ENCODE results near the gene ZDHHC16. TPM values are rescaled to one million over a fixed set of nuclear protein-coding genes. Genes with fewer than 3 reads are reported as not detected.

The ZDHHC16 gene
- total RNA-seq, 1 donor: 69.1 TPM

DNA sequence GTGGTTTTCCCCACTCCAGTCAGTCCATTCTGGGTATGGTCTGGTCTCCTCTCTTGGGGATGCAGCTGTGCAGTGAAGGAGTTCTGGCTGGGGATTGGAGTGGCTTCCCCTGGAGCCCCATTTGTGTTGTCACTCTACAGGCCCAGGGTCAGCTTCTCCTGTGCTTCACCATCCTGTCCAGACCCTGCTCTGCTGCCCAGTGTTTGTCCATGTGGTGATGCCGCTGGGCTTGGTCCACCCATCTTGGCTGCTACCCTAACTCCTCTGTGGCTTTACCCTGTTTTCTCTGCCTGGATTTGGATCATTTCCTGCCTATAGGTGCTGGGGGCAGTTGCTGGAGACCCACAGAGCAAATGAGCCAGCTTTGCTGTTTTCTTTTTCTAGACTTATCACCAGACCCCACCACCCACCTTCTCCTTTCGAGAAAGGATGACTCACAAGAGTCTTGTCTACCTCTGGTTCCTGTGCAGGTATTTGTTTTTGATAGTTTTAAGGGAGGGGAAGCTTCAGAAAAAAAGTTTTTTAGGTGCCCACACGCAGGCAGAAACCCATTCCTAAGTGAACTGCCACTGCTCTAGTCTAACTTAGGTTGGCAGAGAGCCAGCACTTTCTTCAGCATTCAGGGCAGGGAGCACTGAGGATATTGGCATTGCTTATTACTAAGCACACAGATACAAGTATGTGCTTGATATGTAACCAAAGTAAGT is 8.5 kb downstream of the ZDHHC16 start:
- DNase-seq (ENCODE audit: low read depth): no peak
- TF ChIP-seq, protein P1, sequence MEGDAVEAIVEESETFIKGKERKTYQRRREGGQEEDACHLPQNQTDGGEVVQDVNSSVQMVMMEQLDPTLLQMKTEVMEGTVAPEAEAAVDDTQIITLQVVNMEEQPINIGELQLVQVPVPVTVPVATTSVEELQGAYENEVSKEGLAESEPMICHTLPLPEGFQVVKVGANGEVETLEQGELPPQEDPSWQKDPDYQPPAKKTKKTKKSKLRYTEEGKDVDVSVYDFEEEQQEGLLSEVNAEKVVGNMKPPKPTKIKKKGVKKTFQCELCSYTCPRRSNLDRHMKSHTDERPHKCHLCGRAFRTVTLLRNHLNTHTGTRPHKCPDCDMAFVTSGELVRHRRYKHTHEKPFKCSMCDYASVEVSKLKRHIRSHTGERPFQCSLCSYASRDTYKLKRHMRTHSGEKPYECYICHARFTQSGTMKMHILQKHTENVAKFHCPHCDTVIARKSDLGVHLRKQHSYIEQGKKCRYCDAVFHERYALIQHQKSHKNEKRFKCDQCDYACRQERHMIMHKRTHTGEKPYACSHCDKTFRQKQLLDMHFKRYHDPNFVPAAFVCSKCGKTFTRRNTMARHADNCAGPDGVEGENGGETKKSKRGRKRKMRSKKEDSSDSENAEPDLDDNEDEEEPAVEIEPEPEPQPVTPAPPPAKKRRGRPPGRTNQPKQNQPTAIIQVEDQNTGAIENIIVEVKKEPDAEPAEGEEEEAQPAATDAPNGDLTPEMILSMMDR (IDR thresholded peaks at IDR 0.05; ENCODE audit: insufficient read depth, low read depth, low read length): no peak
- H3K4me3 ChIP-seq (ENCODE audit: low read depth, low read length): no peak overlapping the region

- no peak for DNase-seq (ENCODE audit: low read depth)
- TF ChIP-seq, protein P1 (IDR thresholded peaks at IDR 0.05; ENCODE audit: insufficient read depth, low read depth, low read length): no peak
- no peak overlapping the region for H3K4me3 ChIP-seq (ENCODE audit: low read depth, low read length)
Measured at GRCh38 chr10:97456034-97456685, 10.2 kb downstream of the ZDHHC16 start.

DNA sequence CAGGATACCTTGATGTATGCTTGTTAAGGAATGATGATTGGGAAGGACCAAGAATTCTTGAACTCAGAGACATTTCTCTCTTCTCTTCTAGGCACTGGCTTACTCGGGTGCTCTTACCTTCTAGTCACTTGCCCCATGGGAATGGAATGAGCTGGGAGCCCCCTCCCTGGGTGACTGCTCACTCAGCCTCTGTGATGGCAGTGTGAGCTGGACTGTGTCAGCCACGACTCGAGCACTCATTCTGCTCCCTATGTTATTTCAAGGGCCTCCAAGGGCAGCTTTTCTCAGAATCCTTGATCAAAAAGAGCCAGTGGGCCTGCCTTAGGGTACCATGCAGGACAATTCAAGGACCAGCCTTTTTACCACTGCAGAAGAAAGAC is 10.7 kb downstream of the ZDHHC16 start:
- no peak overlapping the region for H3K4me3 ChIP-seq (ENCODE audit: low read depth, low read length)
- no peak for DNase-seq (ENCODE audit: low read depth)
- TF ChIP-seq, protein P1 (IDR thresholded peaks at IDR 0.05; ENCODE audit: insufficient read depth, low read depth, low read length): no peak

DNA sequence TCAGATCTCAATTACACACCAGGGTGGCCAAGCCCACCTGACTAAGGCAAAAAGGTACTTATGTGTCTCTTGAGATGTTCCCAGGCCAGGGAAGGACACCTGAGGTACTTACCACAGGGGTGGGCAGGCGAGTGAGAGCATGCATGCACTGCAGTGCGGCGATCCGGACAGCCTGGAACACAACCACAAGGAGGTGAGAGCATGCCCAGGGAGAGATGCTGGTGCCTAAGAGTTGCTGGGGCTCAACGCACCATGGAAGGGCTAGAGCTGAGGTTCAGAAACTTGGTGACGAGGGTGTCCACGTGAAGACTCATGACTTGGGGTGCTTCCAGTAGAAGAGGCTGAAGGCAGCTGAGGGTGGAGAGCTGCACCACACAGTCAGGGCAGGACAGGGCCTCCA is 13.1 kb downstream of the ZDHHC16 start:
- no peak overlapping the region for H3K4me3 ChIP-seq (ENCODE audit: low read depth, low read length)

GRCh38 chr10:97459933-97460332 is 14.0 kb downstream of the ZDHHC16 start:
- TF ChIP-seq, protein P1 (IDR thresholded peaks at IDR 0.05; ENCODE audit: insufficient read depth, low read depth, low read length): no peak
- DNase-seq (ENCODE audit: low read depth): no peak
- H3K4me3 ChIP-seq (ENCODE audit: low read depth, low read length): no peak overlapping the region

More for the DNA sequence above, 13.1 kb downstream of the ZDHHC16 start:
- TF ChIP-seq, protein P1 (IDR thresholded peaks at IDR 0.05; ENCODE audit: insufficient read depth, low read depth, low read length): no peak
- DNase-seq (ENCODE audit: low read depth): no peak

- H3K4me3 ChIP-seq (ENCODE audit: low read depth, low read length): no peak overlapping the region
- TF ChIP-seq, protein P1 (IDR thresholded peaks at IDR 0.05; ENCODE audit: insufficient read depth, low read depth, low read length): no peak
- DNase-seq (ENCODE audit: low read depth): no peak
Measured at GRCh38 chr10:97462309-97462708, 16.3 kb downstream of the ZDHHC16 start.

All from fibroblast of villous mesenchyme (primary cell).